IMR-90 (cell line): ENCODE data around the gene ZNF532.

Source experiments
- CTCF ChIP-seq: conservative IDR thresholded peaks from 2 replicates; pipeline ENCODE4 v1.5.1; 2012; ENCODE audit warnings: mild to moderate bottlenecking, low read depth, low read length, improper control_type of control experiment
- ELK1 ChIP-seq: fragments of 150-350 bp; IDR thresholded peaks from 2 replicates; pipeline ENCODE4 v1.6.1; 2016; ENCODE audit warnings: low read depth, mild to moderate bottlenecking, low read length, moderate library complexity, borderline replicate concordance
- MAFK ChIP-seq: IDR thresholded peaks from 2 replicates; pipeline ENCODE4 v1.6.1; 2012; ENCODE audit warnings: low read depth, low read length, improper control_type of control experiment
- POLR2A ChIP-seq: IDR thresholded peaks from 2 replicates; pipeline ENCODE4 v1.6.1; 2012; ENCODE audit warnings: mild to moderate bottlenecking, low read depth, low read length
- RAD21 ChIP-seq: IDR thresholded peaks from 2 replicates; pipeline ENCODE4 v1.6.1; 2012; ENCODE audit warnings: low read length, improper control_type of control experiment
- RFX5 ChIP-seq: IDR thresholded peaks from 2 replicates; pipeline ENCODE4 v1.8.0; 2012; ENCODE audit warnings: low read depth, mild to moderate bottlenecking, low read length, moderate library complexity
- USF2 ChIP-seq: fragments of 150-350 bp; IDR thresholded peaks from 2 replicates; pipeline ENCODE4 v1.6.1; 2017; ENCODE audit warnings: mild to moderate bottlenecking, antibody characterized with exemption, low read length, low read depth

GRCh38 chr18:59024829-59025228 lies 160.2 kb downstream of the ZNF532 start:
- TF ChIP-seq CTCF (no peak), RAD21 (no peak), POLR2A (no peak), USF2 (no peak), ELK1 (no peak), RFX5 (no peak), MAFK (no peak)
